Naive thymus-derived CD4-positive, alpha-beta T cell (primary cell): ENCODE results near the gene RABL6. TPM values are rescaled to one million over a fixed set of nuclear protein-coding genes. Genes with fewer than 3 reads are reported as not detected.

Experiments used
- ATAC-seq: fragments of 150-1000 bp; cut with Tn5 transposase; 2 replicates; pipeline ENCODE4 v1.10.0; 2021; ENCODE audit warnings: mild to moderate bottlenecking, moderate library complexity
- CTCF ChIA-PET: fragments of 350-600 bp; sonication (Branson Sonifier 250); formaldehyde crosslinking; loops from one replicate; lab custom pipeline; 2021; ENCODE audit warnings: antibody characterized with exemption; lab: Charles Lee
- POLR2A ChIA-PET: fragments of 350-600 bp; sonication (Branson Sonifier 250); formaldehyde crosslinking; loops from one replicate; lab custom pipeline; 2021; ENCODE audit warnings: antibody characterized with exemption, inconsistent platforms; lab: Charles Lee
- DNase-seq, 9 donors: peaks; one replicate each; pipeline versions ENCODE4 v3.0.0 to v3.0.0-alpha.2; 2020 to 2022; ENCODE audit warnings: mixed read lengths in 1 of 9
- H3K27ac ChIP-seq: one replicate; pipeline ENCODE4 v1.7.0; 2013; ENCODE audit warnings: mild to moderate bottlenecking, low read depth, low read length, moderate library complexity
- H3K27me3 ChIP-seq, 2 donors: one replicate each; pipeline ENCODE4 v1.7.0; 2013; ENCODE audit warnings: low read length in 2 of 2, mild to moderate bottlenecking in 2 of 2, moderate library complexity in 2 of 2; ENCODE audit not compliant: control insufficient read depth in 2 of 2, insufficient read depth in 2 of 2
- H3K36me3 ChIP-seq, 3 experiments: 1 replicate in 2 of 3; 2 replicates in 1 of 3; pipeline ENCODE4 v1.7.0; 2013; ENCODE audit warnings: low read length in 3 of 3, mild to moderate bottlenecking in 3 of 3, moderate library complexity in 1 of 3; ENCODE audit not compliant: insufficient read depth in 3 of 3, control insufficient read depth in 2 of 3
- H3K4me1 ChIP-seq, 2 donors: one replicate each; pipeline ENCODE4 v1.7.0; 2013; ENCODE audit warnings: low read length in 2 of 2, mild to moderate bottlenecking in 2 of 2, moderate library complexity in 1 of 2; ENCODE audit not compliant: control insufficient read depth in 2 of 2, insufficient read depth in 2 of 2
- H3K4me3 ChIP-seq: 2 replicates; pipeline ENCODE4 v1.7.0; 2013; ENCODE audit warnings: mild to moderate bottlenecking, low read length
- H3K9me3 ChIP-seq, 3 experiments: 1 replicate in 2 of 3; 2 replicates in 1 of 3; pipeline ENCODE4 v1.7.0; 2013; ENCODE audit warnings: low read length in 3 of 3; ENCODE audit not compliant: control insufficient read depth in 2 of 3
- H3K27ac Mint-ChIP-seq, 9 donors: one replicate each; pipeline ENCODE4 v1.8.0; 2020 to 2022; ENCODE audit warnings: mixed read lengths in 9 of 9, mild to moderate bottlenecking in 8 of 9, moderate library complexity in 5 of 9, inconsistent platforms in 2 of 9
- H3K27me3 Mint-ChIP-seq, 5 donors: one replicate each; pipeline ENCODE4 v1.8.0; 2021 to 2022; ENCODE audit warnings: mixed read lengths in 5 of 5, mild to moderate bottlenecking in 1 of 5
- H3K36me3 Mint-ChIP-seq, 5 donors: one replicate each; pipeline ENCODE4 v1.8.0; 2020 to 2022; ENCODE audit warnings: mixed read lengths in 5 of 5, mild to moderate bottlenecking in 3 of 5, inconsistent platforms in 1 of 5
- H3K4me1 Mint-ChIP-seq, 7 donors: one replicate each; pipeline ENCODE4 v1.8.0; 2020 to 2022; ENCODE audit warnings: mixed read lengths in 7 of 7, mild to moderate bottlenecking in 3 of 7, inconsistent platforms in 1 of 7
- H3K4me3 Mint-ChIP-seq, 10 donors: one replicate each; pipeline ENCODE4 v1.8.0; 2020 to 2022; ENCODE audit warnings: mild to moderate bottlenecking in 10 of 10, mixed read lengths in 10 of 10, moderate library complexity in 6 of 10, inconsistent platforms in 2 of 10
- H3K9me3 Mint-ChIP-seq, 11 donors: one replicate each; pipeline ENCODE4 v1.8.0; 2020 to 2022; ENCODE audit warnings: mixed read lengths in 11 of 11, mild to moderate bottlenecking in 4 of 11, inconsistent platforms in 1 of 11, moderate library complexity in 1 of 11
- intact Hi-C, 2 donors: fragments of 100-400 bp; cut with micrococcal nuclease; formaldehyde crosslinking; loops; one replicate each; pipeline ENCODE4 v1.15.1; 2023
- polyA plus RNA-seq, 2 donors: library from polyadenylated mRNA; unstranded; fragments of 300-500 nt; fragmentation: Illumina TruSeq; gene quantifications; one replicate each; pipeline ENCODE4 v1.2.3, GENCODE V29; 2021
- total RNA-seq, 6 experiments: library from RNA in 5 of 6; stranded (reverse) in 5 of 6; gene quantifications; 1 replicate in 5 of 6; 2 replicates in 1 of 6; pipeline ENCODE4 v1.2.3 and lab custom pipeline; 2021 to 2026

RABL6 gene
- total and polyA plus RNA-seq, 7 experiments from 2014 or later: 9.4 to 100 (median 60.7) TPM

- Histone ChIP-seq H3K36me3 (peaks cover 0 to 70% (median 3%) of the 10 kb centered on the region in 3 experiments), H3K4me3 (no peak overlapping the region), H3K27me3 (no peaks in the 10 kb centered on the region), H3K9me3 (no peaks in the 10 kb centered on the region), H3K4me1 (no peaks in the 10 kb centered on the region), H3K27ac (no peak overlapping the region)
- no peak for DNase-seq
- ChIA-PET CTCF (no interaction called here), POLR2A (no interaction called here)
- H3K4me1 Mint-ChIP-seq: peaks cover 5 to 7% (median 6%) of the 10 kb centered on the region in 7 donors
- no peaks in the 10 kb centered on the region for H3K9me3 Mint-ChIP-seq
- intact Hi-C loops: loop anchor here in 1 of 2 donors (2.0 kb wide), 1 partner anchor 15 kb away; no protein-coding TSS in a partner anchor
- no peak for ATAC-seq
- no peak overlapping the region for H3K4me3 Mint-ChIP-seq
- H3K27ac Mint-ChIP-seq: no peak overlapping the region
- no peaks in the 10 kb centered on the region for H3K27me3 Mint-ChIP-seq
- H3K36me3 Mint-ChIP-seq: peaks cover 0 to 3% (median 0%) of the 10 kb centered on the region in 5 donors
Measured at GRCh38 chr9:136825295-136826187, 17.8 kb downstream of the RABL6 start.

- Histone ChIP-seq H3K27me3 (no peaks in the 10 kb centered on the region), H3K4me1 (no peaks in the 10 kb centered on the region), H3K9me3 (no peaks in the 10 kb centered on the region), H3K4me3 (no peak overlapping the region), H3K36me3 (peaks cover 0 to 76% (median 3%) of the 10 kb centered on the region in 3 experiments), H3K27ac (no peak overlapping the region)
- Mint-ChIP-seq H3K4me1 (peaks cover 0 to 3% (median under 1%) of the 10 kb centered on the region in 7 donors), H3K4me3 (no peak overlapping the region), H3K27ac (no peak overlapping the region), H3K27me3 (no peaks in the 10 kb centered on the region), H3K36me3 (peaks cover 0 to 3% (median 0%) of the 10 kb centered on the region in 5 donors), H3K9me3 (no peaks in the 10 kb centered on the region)
- ATAC-seq (no peak), DNase-seq (no peak)
- intact Hi-C loops: loop anchor here in 1 of 2 donors (2.0 kb wide), 1 partner anchor 15 kb away; no protein-coding TSS in a partner anchor
- ChIA-PET POLR2A (no interaction called here), CTCF (no interaction called here)
Measured at GRCh38 chr9:136826188-136826541, 18.4 kb downstream of the RABL6 start.

- Mint-ChIP-seq H3K4me1 (peaks cover 0 to under 1% (median 0%) of the 10 kb centered on the region in 7 donors), H3K36me3 (peaks cover 0 to 3% (median 0%) of the 10 kb centered on the region in 5 donors), H3K4me3 (no peak overlapping the region), H3K9me3 (no peaks in the 10 kb centered on the region), H3K27me3 (no peaks in the 10 kb centered on the region), H3K27ac (no peak overlapping the region)
- Histone ChIP-seq H3K4me3 (no peak overlapping the region), H3K4me1 (no peaks in the 10 kb centered on the region), H3K9me3 (no peaks in the 10 kb centered on the region), H3K27me3 (no peaks in the 10 kb centered on the region), H3K36me3 (peaks cover 0 to 84% (median 3%) of the 10 kb centered on the region in 3 experiments), H3K27ac (no peak overlapping the region)
- DNase-seq (no peak), ATAC-seq (no peak)
- ChIA-PET POLR2A (no interaction called here), CTCF (no interaction called here)
- intact Hi-C loops: loop anchor here in 1 of 2 donors (2.0 kb wide), 1 partner anchor 16 kb away; no protein-coding TSS in a partner anchor
Measured at GRCh38 chr9:136826703-136827582, 19.2 kb downstream of the RABL6 start.

GRCh38 chr9:136827794-136828473 lies 20.2 kb downstream of the RABL6 start:
- Mint-ChIP-seq H3K4me1 (no peaks in the 10 kb centered on the region), H3K4me3 (no peak overlapping the region), H3K27ac (no peak overlapping the region), H3K9me3 (no peaks in the 10 kb centered on the region), H3K36me3 (peaks cover 0 to 8% (median 0%) of the 10 kb centered on the region in 5 donors), H3K27me3 (no peaks in the 10 kb centered on the region)
- intact Hi-C loops: loop anchor here in 1 of 2 donors (2.0 kb wide), 1 partner anchor 17 kb away; no protein-coding TSS in a partner anchor
- H3K27me3 ChIP-seq: no peaks in the 10 kb centered on the region
- ChIA-PET CTCF (interaction anchor here (0.7 kb wide), 1 partner anchor 191 kb away, joined by 5 read pairs; no protein-coding TSS in a partner anchor), POLR2A (interaction anchor here (0.6 kb wide), 1 partner anchor 361 kb away, joined by 3 read pairs; the partner anchor contains the start of gene SSNA1)
- ATAC-seq (no peak), DNase-seq (no peak)
- H3K4me1 ChIP-seq: no peaks in the 10 kb centered on the region
- no peak overlapping the region for H3K4me3 ChIP-seq
- peaks cover 0 to 91% (median 7%) of the 10 kb centered on the region in 3 experiments for H3K36me3 ChIP-seq
- no peak overlapping the region for H3K27ac ChIP-seq
- no peaks in the 10 kb centered on the region for H3K9me3 ChIP-seq

GRCh38 chr9:136828474-136829140 lies 20.9 kb downstream of the RABL6 start:
- H3K36me3 ChIP-seq: peaks cover 0 to 84% (median 7%) of the 10 kb centered on the region in 3 experiments
- DNase-seq (no peak), ATAC-seq (no peak)
- intact Hi-C loops: no loop called here
- H3K9me3 ChIP-seq: no peaks in the 10 kb centered on the region
- no peak overlapping the region for H3K4me3 ChIP-seq
- ChIA-PET CTCF (interaction anchor here (0.7 kb wide), 1 partner anchor 190 kb away, joined by 5 read pairs; no protein-coding TSS in a partner anchor), POLR2A (no interaction called here)
- Mint-ChIP-seq H3K9me3 (no peaks in the 10 kb centered on the region), H3K36me3 (peaks cover 0 to 8% (median 0%) of the 10 kb centered on the region in 5 donors), H3K4me3 (no peak overlapping the region), H3K27ac (no peak overlapping the region), H3K4me1 (no peaks in the 10 kb centered on the region), H3K27me3 (no peaks in the 10 kb centered on the region)
- no peaks in the 10 kb centered on the region for H3K4me1 ChIP-seq
- H3K27ac ChIP-seq: no peak overlapping the region
- no peaks in the 10 kb centered on the region for H3K27me3 ChIP-seq
